Trophoblast cell (in vitro differentiated cells and primary cell): ENCODE measurements around the gene ART3.

Experiments
- DNase-seq, 2 donors: peaks; one replicate each; pipeline ENCODE4 v3.0.0-alpha.2; 2016
- H2AFZ ChIP-seq: 2 replicates; pipeline ENCODE4 v1.6.1; 2013; ENCODE audit warnings: low read length, moderate library complexity, mild to moderate bottlenecking; ENCODE audit not compliant: insufficient read depth, poor library complexity
- H2AK5ac ChIP-seq: 2 replicates; pipeline ENCODE4 v1.6.1; 2013; ENCODE audit warnings: mild to moderate bottlenecking, low read length
- H2BK120ac ChIP-seq: 2 replicates; pipeline ENCODE4 v1.6.1; 2013; ENCODE audit warnings: low read length, mild to moderate bottlenecking, moderate library complexity; ENCODE audit not compliant: insufficient read depth, poor library complexity
- H2BK12ac ChIP-seq: 2 replicates; pipeline ENCODE4 v1.6.1; 2013; ENCODE audit warnings: mild to moderate bottlenecking, low read length, moderate library complexity
- H2BK5ac ChIP-seq: 2 replicates; pipeline ENCODE4 v1.6.1; 2013; ENCODE audit warnings: low read length, low read depth, moderate library complexity, mild to moderate bottlenecking; ENCODE audit not compliant: poor library complexity
- H3K14ac ChIP-seq: 2 replicates; pipeline ENCODE4 v1.6.1; 2013; ENCODE audit warnings: mild to moderate bottlenecking, low read length
- H3K18ac ChIP-seq: 2 replicates; pipeline ENCODE4 v1.6.1; 2013; ENCODE audit warnings: mild to moderate bottlenecking, low read length
- H3K23ac ChIP-seq: 2 replicates; pipeline ENCODE4 v1.6.1; 2013; ENCODE audit warnings: low read length
- H3K27ac ChIP-seq: 2 replicates; pipeline ENCODE4 v1.5.1; 2013; ENCODE audit warnings: low read depth, mild to moderate bottlenecking, inconsistent platforms, low read length, moderate library complexity
- H3K27me3 ChIP-seq: 2 replicates; pipeline ENCODE4 v1.6.1; 2013; ENCODE audit warnings: inconsistent platforms, mild to moderate bottlenecking, low read length, moderate library complexity; ENCODE audit not compliant: insufficient read depth
- H3K36me3 ChIP-seq, 2 experiments: 1 replicate in 1 of 2; 2 replicates in 1 of 2; pipeline ENCODE4 v1.6.1; 2013; ENCODE audit warnings: low read length in 2 of 2, mild to moderate bottlenecking in 2 of 2, moderate library complexity in 1 of 2; ENCODE audit not compliant: insufficient read depth in 2 of 2, control insufficient read depth in 1 of 2
- H3K4ac ChIP-seq: 2 replicates; pipeline ENCODE4 v1.6.1; 2013; ENCODE audit warnings: low read depth, mild to moderate bottlenecking, low read length, moderate library complexity
- H3K4me1 ChIP-seq, 2 experiments: 1 replicate in 1 of 2; 2 replicates in 1 of 2; pipeline ENCODE4 v1.6.1; 2013; ENCODE audit warnings: low read length in 2 of 2, mild to moderate bottlenecking in 2 of 2, moderate library complexity in 1 of 2; ENCODE audit not compliant: insufficient read depth in 2 of 2, control insufficient read depth in 1 of 2
- H3K4me2 ChIP-seq: 2 replicates; pipeline ENCODE4 v1.6.1; 2013; ENCODE audit warnings: inconsistent platforms, mild to moderate bottlenecking, low read length, moderate library complexity
- H3K4me3 ChIP-seq: 2 replicates; pipeline ENCODE4 v1.5.1; 2013; ENCODE audit warnings: mild to moderate bottlenecking, low read depth, low read length, inconsistent platforms
- H3K79me1 ChIP-seq: one replicate; pipeline ENCODE4 v1.6.1; 2013; ENCODE audit warnings: low read length
- H3K79me2 ChIP-seq: 2 replicates; pipeline ENCODE4 v1.6.1; 2013; ENCODE audit warnings: low read length, mild to moderate bottlenecking; ENCODE audit not compliant: control insufficient read depth, insufficient read depth, poor library complexity
- H3K9ac ChIP-seq: 2 replicates; pipeline ENCODE4 v1.6.1; 2013; ENCODE audit warnings: mild to moderate bottlenecking, low read length
- H3K9me3 ChIP-seq: 2 replicates; pipeline ENCODE4 v1.6.1; 2013; ENCODE audit warnings: low read depth, mild to moderate bottlenecking, control low read depth, inconsistent platforms, low read length; ENCODE audit not compliant: insufficient read depth
- H4K12ac ChIP-seq: 2 replicates; pipeline ENCODE4 v1.6.1; 2013; ENCODE audit warnings: low read depth, mild to moderate bottlenecking, low read length, moderate library complexity
- H4K8ac ChIP-seq: 2 replicates; pipeline ENCODE4 v1.6.1; 2013; ENCODE audit warnings: low read depth, mild to moderate bottlenecking, low read length, moderate library complexity
- H4K91ac ChIP-seq: one replicate; pipeline ENCODE4 v1.6.1; 2013; ENCODE audit warnings: low read depth, mild to moderate bottlenecking, low read length, moderate library complexity
- WGBS: extraction: QIAGEN DNeasy Blood & Tissue Kit; methylation state at CpG from one replicate; pipeline ENCODE4 v1.1.7; 2013; ENCODE audit warnings: missing lambda C conversion rate; ENCODE audit not compliant: insufficient read length, insufficient coverage; ENCODE audit errors: extremely low coverage; 5-methylcytosine and 5-hydroxymethylcytosine counted together

ART3 gene

DNA sequence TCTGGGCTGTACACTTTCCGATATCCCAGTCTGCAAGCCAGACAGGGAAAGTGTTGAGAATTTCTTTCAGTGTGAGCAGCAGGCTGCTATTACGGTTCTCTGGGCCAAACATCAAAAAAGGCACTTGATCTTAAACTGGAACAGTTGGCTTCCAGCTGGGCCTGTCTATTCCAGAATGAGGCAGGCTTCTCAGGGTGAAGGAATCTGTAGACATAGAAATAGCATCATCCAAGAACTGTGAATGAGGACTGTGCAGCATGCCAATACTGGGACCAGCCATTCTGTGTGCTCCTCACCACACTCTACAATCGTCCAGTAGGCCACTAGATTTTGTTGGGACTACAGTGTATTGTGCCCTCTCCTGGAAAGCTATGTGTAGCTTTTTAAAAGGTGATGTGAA lies 31.1 kb downstream of the ART3 start:
- Histone ChIP-seq H3K79me2 (no peaks in the 10 kb centered on the region), H3K18ac (no peak overlapping the region), H2BK12ac (no peak overlapping the region), H3K23ac (no peak overlapping the region), H3K4me1 (no peaks in the 10 kb centered on the region), H3K4me2 (no peak overlapping the region), H3K9ac (no peak overlapping the region), H3K79me1 (no peaks in the 10 kb centered on the region), H4K91ac (no peak overlapping the region), H3K27ac (no peak overlapping the region), H3K27me3 (no peaks in the 10 kb centered on the region), H2AFZ (no peak overlapping the region), H2BK120ac (no peak overlapping the region), H3K4ac (no peak overlapping the region), H2BK5ac (no peak overlapping the region), H3K4me3 (no peak overlapping the region), H4K12ac (no peak overlapping the region), H2AK5ac (no peak overlapping the region), H3K14ac (no peak overlapping the region), H3K36me3 (no peaks in the 10 kb centered on the region), H4K8ac (no peak overlapping the region), H3K9me3 (no peaks in the 10 kb centered on the region)
- DNase-seq = no peak
- WGBS = no CpG with 5 or more reads among the region's 3 CpGs

DNA sequence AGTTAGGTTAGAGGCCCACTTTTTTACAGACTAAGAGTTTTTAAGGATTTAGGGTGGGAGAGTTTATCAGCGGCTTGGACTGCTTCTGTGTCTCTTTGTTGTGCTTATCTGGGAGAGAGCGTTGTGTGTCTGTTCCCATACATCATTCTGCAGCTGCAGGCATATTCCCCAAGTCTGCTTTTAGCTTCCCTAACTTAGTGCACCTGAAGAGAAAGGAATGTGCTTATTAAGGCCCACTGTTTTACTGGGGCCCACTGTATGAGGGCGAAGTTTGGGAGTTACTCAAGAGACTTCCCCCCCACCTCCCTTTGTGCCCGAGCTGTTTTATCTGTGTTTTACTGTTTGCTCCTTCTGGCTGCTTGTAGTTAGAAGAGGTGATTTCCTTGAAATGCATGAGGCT lies 31.9 kb downstream of the ART3 start:
- H3K9me3 ChIP-seq = no peaks in the 10 kb centered on the region
- H4K12ac ChIP-seq = no peak overlapping the region
- no peaks in the 10 kb centered on the region for H3K4me1 ChIP-seq
- H2AK5ac ChIP-seq = no peak overlapping the region
- no peak overlapping the region for H4K91ac ChIP-seq
- H2BK12ac ChIP-seq = no peak overlapping the region
- no peaks in the 10 kb centered on the region for H3K36me3 ChIP-seq
- H2AFZ ChIP-seq = no peak overlapping the region
- no peak overlapping the region for H3K4me3 ChIP-seq
- H3K18ac ChIP-seq = no peak overlapping the region
- H3K4me2 ChIP-seq = no peak overlapping the region
- no peak overlapping the region for H3K27ac ChIP-seq
- H2BK5ac ChIP-seq = no peak overlapping the region
- DNase-seq = no peak
- H3K27me3 ChIP-seq = no peaks in the 10 kb centered on the region
- no peaks in the 10 kb centered on the region for H3K79me2 ChIP-seq
- no peak overlapping the region for H3K14ac ChIP-seq
- H4K8ac ChIP-seq = no peak overlapping the region
- no peaks in the 10 kb centered on the region for H3K79me1 ChIP-seq
- H3K23ac ChIP-seq = no peak overlapping the region
- H3K4ac ChIP-seq = no peak overlapping the region
- WGBS = no CpG with 5 or more reads among the region's 4 CpGs
- no peak overlapping the region for H2BK120ac ChIP-seq
- H3K9ac ChIP-seq = no peak overlapping the region

GRCh38 chr4:76108467-76109181 lies 34.1 kb downstream of the ART3 start:
- Histone ChIP-seq H3K79me1 (no peaks in the 10 kb centered on the region), H3K4me2 (no peak overlapping the region), H3K27me3 (no peaks in the 10 kb centered on the region), H3K18ac (no peak overlapping the region), H3K79me2 (no peaks in the 10 kb centered on the region), H3K36me3 (peaks cover 0 to 8% of the 10 kb centered on the region in 2 experiments), H3K23ac (no peak overlapping the region), H3K4ac (no peak overlapping the region), H3K14ac (no peak overlapping the region), H2AK5ac (no peak overlapping the region), H4K91ac (no peak overlapping the region), H2AFZ (no peak overlapping the region), H4K12ac (no peak overlapping the region), H2BK5ac (no peak overlapping the region), H3K9me3 (no peaks in the 10 kb centered on the region), H2BK120ac (no peak overlapping the region), H4K8ac (no peak overlapping the region), H2BK12ac (no peak overlapping the region), H3K27ac (no peak overlapping the region), H3K4me1 (no peaks in the 10 kb centered on the region), H3K4me3 (no peak overlapping the region), H3K9ac (no peak overlapping the region)
- no CpG with 5 or more reads among the region's 5 CpGs for WGBS
- no peak for DNase-seq

- WGBS = no CpG with 5 or more reads among the region's 1 CpG
- no peak overlapping the region for H4K91ac ChIP-seq
These were observed 42.3 kb downstream of the ART3 start for GRCh38 chr4:76116821-76117220.

More at GRCh38 chr4:76116821-76117220, 42.3 kb downstream of the ART3 start:
- H3K27ac ChIP-seq = no peak overlapping the region
- no peaks in the 10 kb centered on the region for H3K4me1 ChIP-seq
- DNase-seq = no peak
- no peak overlapping the region for H4K8ac ChIP-seq
- no peak overlapping the region for H3K4me2 ChIP-seq
- H3K23ac ChIP-seq = no peak overlapping the region
- no peak overlapping the region for H3K4ac ChIP-seq
- no peak overlapping the region for H2BK120ac ChIP-seq
- no peak overlapping the region for H4K12ac ChIP-seq
- no peak overlapping the region for H3K18ac ChIP-seq
- H2BK12ac ChIP-seq = no peak overlapping the region
- no peak overlapping the region for H3K14ac ChIP-seq
- H3K27me3 ChIP-seq = no peaks in the 10 kb centered on the region
- no peak overlapping the region for H3K4me3 ChIP-seq
- no peak overlapping the region for H2BK5ac ChIP-seq
- H3K79me1 ChIP-seq = no peaks in the 10 kb centered on the region
- peaks cover 12 to 16% of the 10 kb centered on the region in 2 experiments for H3K36me3 ChIP-seq
- H3K79me2 ChIP-seq = no peaks in the 10 kb centered on the region
- no peaks in the 10 kb centered on the region for H3K9me3 ChIP-seq
- no peak overlapping the region for H2AFZ ChIP-seq
- H3K9ac ChIP-seq = no peak overlapping the region
- H2AK5ac ChIP-seq = no peak overlapping the region
